Measurements from ENCODE around the gene HTR3C.

- TF ChIP-seq POLR2A (IDR thresholded peaks at IDR 0.05; ENCODE audit: low read depth, low read length) (no peak), TAF1 (IDR thresholded peaks at IDR 0.05; ENCODE audit: borderline replicate concordance, low read depth, low read length) (no peak), POLR2AphosphoS5 (IDR thresholded peaks at IDR 0.05; ENCODE audit: low read depth, low read length) (no peak)
Measured at GRCh38 chr3:184037816-184038215, 15.0 kb upstream of the HTR3C start.
